Iris pigment epithelial cell (primary cell): ENCODE results near the gene ANO1.
"Not testable (repeated sequence)": the region's sequence is repeated elsewhere in the genome, so short reads cannot be mapped to it uniquely, and the experiment has no call there.

Experiments
- DNase-seq: peaks from one replicate; pipeline ENCODE4 v3.0.0-alpha.2; 2011; ENCODE audit warnings: low read depth

The ANO1 gene

DNA sequence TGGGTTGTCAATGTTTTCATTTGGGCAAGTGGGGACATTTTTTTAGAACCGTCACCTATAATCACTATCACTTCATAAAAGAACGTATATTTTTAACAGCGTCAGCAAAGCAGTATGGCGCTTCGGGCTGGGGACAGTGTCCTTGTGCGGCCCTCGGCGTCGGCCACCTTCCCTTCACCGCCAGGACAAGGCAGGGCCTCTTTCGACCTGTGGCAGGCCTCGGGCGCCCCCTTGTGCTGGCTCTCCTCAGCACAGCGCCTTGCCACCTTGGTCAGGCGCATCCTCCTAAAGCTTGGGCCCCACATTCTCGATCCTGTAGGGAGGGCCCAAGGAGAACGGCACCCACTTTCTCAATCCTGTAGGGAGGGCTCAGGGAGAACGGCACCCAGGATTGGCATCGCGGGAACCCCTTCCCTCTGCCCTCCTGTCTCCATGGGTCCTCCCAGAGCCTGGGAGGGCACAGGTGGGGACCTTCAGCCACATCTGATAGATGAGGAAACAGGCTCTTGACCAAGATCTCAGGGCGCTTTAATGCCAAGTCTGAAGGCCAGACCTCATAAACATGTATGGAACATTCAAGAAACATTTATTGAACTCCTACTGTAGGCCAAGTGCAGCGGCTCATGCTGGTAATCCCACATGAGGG lies 113.5 kb downstream of the ANO1 start:
- DNase-seq = peak; percentile 43

DNA sequence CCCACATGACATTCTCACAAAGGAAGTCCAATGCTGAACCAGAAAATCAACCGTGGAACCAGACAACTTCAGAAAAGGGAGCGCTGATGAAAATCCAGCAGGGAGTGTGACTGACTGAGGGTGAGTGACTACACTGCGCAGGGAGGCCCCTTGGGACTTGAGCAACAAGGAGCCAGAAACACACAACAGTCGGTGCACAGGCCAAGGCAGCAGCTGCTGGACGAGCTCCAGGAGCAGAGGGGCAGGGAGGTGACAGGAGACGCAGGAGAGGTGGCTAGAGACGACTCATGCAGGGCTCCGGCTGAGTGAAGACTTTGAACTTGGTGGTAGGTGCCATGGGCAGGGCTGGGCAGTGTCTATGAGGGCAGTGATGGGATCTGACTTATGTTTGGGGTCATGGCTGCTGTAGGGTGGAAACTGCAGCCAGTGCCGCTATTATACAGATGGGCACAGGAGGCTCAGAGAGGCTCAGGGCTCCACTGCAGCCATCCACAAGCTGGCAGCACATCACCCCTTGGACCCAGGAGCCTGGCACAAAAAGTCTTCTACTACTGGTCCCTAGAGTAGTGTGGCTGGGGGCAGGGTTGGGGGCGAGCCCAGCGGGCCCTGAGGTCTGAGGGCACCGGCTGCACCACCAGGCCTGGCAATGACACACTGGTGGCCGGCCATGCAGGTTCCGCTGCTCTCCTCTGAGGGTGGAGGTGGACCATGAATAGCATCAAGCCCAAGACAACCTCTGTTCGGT lies 114.7 kb downstream of the ANO1 start:
- DNase-seq = no peak

DNA sequence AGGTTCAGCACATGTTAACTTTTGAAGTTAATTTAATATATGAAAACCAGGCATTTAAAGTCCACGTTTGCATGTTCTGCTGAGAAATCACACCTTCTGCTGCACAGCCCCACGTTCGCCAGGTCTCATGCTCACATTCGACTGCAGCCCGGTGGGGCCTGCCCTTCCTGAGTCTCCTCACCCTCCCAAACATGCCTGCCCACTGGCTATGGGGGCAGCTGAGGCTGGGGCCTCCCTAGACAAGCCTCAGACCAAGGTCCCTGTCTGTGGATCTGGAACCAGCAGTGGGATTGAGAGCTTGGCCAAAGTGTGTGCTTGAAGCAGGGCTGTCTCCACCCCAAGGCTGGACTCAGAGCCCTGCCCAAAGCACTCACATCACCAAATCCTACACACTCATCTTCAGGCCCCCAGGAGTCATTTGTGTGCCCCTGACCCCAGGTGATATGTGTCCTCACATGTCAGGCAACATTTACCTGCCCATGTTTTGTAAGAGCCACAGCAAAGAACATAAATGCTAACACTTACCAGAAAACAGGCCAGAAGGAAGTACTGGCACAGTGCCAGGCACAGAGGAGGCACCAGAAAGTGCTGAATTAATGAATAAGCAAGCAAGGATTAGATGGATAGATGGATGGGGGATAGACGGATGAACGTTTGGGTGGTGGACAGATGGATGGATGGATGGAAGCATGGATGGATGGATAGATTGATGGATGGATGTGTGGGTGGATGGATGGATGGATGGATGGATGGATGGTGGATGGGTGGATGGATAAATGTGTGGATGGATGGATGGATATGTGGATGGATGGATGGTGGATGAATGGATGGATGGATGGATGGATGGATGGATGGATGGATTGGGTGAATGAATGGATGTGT lies 115.5 kb downstream of the ANO1 start:
- no peak for DNase-seq

DNA sequence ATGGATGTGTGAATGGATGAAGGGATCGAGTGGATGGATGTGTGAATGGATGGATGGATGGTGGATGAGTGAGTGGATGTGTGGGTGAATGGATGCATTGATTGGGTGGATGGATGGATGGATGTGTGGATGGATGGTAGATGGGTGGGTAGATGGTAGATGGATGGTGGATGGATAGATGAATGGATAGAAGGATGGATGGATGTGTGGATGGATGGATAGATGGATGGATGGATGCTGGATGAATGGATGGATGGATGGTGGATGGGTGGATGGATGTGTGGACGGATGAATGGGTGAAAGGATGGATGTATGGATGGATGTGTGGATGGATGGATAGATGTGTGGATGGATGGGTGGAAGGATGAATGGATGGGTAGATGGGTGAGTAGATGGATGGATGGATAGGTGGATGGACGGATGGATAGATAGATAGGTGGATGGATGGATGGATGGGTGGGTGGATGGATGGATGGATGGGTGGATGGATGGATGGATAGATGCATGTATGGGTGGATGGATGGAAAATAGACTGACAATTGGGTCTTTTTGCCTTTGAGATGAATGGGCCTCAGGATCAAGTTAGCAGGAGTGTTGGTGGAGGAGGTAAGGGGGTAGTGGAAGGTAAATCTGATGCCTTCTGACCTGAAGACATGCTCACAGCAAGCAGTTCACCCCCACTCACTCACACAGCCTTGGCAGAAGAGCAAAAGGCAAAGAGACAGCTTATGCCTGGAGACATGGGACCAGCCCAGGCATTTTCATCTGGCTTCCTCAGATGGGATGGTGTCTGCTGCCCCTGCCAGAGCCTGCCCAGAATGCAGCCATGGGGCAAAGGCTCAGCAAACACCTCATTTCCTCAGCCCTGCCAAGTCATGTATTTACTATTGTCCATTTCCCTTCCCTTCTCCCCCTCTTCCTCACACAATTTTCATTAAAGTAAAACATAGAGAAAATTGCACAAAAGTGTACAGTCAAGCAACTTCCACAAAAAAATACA lies 117.0 kb downstream of the ANO1 start:
- no peak for DNase-seq

DNA sequence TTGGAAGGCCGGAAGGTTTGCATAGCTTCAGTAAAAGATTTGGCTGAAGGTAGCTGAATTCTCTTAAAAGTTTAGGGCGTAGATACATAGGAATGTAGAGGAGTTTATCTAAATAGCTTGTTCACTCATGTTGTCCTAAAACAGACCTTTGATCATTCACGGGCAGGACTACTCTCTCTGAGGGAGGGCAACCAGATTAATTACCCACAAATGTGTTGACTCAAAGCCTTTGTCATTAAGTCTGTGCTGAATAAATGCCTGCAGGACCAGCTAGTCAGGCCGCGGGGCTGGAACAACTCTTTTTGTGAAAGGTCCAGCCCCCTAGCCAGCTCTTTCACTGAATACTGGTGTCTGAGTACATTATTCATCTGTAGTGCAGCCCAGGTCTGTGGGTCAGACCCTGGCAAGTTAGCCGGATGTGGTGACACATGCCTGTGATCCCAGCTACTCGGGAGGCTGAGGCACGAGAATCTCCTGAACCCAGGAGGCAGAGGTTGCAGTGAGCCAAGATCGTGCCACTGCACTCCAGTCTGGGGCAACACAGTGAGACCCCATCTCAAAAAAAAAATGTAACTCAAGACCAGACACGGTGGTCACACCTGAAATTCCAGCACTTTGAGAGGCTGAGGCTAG lies 122.2 kb downstream of the ANO1 start:
- no peak for DNase-seq

DNA sequence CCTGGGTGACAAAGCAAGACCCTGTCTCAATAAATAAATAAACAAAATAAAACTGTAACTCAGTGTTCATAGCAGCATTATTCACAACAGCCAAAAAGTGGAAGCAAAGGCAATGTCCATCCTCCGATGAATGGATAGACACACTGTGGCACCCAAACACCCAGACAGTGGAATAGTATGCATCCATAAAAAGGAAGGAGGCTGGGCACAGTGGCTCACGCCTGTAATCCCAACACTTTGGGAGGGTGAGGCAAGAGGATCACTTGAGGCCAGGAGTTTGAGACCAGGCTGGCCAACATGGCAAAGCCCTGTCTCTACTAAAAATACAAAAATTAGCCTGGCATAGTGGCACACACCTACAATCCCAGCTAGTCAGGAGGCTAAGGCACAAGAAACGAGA lies 122.9 kb downstream of the ANO1 start:
- not testable (repeated sequence) for DNase-seq

DNA sequence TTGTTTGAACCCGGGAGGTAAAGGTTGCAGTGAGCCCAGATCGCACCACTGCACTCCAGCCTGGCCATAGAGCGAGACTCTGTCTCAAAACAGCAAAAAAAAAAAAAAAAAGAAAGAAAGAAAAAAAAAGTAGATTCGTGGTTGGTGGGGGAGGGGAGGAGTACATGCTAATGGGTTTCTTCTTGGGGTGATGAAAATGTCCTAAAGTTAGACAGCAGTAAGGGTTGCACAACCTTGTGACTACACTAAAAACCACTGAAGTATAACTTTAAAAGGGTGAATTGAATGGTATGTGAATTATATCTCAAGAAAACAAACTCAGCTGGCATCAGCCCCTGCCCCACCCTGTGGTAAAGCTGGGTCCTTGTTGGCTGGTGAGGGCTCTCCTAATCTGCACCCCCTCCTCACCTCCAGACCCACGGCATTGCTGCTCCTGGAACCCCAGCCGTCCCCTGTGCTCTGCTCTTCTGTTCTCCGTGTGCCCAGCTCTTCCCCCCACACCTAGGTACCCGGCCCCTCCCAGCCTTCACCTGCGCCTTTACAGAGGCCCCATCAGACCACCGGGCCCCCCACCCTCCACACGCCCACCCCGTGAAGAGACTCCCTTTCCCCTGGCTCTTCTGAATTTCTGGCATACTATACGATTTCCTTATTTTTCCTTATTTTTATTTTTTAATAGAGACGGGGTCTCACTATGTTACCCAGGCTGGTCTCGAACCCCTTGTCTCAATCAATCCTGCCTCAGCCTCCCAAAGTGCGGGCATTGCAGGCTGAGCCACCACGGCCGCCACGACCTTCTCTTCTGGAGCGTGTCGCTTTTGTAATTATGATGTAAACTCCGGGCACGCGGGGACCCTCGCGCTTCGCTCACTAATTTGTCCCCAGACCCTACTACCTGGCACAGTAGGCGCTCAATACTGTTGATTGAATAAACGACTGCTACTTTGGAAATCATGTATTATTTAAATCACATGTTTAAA lies 124.1 kb downstream of the ANO1 start:
- DNase-seq = peak; percentile 50

DNA sequence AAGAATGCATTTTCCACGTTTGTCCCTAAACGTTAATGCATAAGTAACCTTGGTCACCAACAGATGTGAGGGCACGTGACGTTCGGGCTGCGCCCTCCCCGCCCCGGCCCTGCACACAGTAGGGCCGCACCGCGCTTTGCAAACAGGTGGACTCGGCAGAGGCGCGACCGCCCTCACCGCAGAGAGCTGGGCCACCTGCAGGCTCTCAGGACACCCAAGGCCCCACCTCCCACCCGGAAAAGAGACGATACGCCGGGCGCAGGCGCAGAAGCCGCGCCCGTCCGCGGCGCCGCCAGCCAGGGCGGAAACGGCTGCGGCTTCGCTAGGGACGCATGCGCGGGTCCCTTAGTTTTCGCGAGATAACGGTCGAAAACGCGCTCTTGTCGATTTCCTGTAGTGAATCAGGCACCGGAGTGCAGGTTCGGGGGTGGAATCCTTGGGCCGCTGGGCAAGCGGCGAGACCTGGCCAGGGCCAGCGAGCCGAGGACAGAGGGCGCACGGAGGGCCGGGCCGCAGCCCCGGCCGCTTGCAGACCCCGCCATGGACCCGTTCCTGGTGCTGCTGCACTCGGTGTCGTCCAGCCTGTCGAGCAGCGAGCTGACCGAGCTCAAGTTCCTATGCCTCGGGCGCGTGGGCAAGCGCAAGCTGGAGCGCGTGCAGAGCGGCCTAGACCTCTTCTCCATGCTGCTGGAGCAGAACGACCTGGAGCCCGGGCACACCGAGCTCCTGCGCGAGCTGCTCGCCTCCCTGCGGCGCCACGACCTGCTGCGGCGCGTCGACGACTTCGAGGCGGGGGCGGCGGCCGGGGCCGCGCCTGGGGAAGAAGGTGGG lies 125.0 kb downstream of the ANO1 start, which contains the start of gene FADD:
Gene FADD (plus strand): TSS at position 377 of the 831 bp plus-strand sequence. CDS start 164 bp downstream, at position 541.
- peak; percentile 91 for DNase-seq

DNA sequence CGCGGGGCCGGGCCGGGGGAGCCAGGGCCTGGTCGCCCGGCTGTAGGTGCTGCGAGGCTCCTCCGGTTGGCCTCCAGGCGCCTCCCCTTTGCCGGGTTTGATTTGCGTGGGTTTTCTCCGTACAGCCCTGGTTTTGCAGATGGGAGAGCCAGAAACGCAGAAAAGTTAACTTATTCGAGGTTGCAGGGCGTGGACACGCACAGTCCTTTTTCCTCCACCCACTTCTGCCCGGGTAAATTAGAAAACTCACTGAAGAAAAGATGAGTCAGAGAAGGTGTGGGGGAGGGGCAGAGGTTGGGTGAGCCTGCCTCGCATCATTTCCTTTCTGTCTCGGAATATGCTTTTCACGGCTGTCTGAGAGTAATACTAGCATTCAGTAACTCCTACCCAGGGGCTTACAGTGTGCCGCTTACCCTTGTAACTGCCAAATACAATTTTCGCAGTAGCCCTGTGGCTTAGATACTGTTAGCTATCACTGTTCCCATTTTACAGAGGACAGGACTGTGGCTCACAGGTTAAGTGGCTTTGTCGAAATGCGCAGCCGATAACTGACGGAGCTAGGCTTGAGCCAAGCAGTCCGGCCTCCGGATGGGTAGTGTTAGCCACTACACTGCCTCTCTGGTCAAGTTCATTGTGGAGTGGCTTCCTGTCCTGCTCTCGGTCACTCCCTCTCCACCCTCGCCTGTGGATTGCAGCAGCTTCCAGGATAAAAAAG lies 125.8 kb downstream of the ANO1 start:
- DNase-seq = peak; percentile 92

DNA sequence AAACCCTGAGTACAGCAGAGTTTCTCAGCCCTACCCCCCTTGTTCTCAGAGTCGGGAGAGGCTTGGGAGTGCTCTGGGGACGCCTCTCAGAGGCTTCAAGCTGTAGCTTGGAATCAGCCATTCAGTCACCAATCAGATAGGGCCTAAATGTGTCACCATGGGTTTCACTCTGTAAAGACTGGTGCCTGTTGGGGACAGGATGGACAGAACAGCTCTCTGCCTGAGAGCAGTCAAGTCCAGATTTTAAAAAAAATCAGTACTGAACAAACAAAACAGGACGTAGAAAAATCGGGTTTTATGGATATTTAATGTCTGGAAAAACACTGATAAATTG lies 126.3 kb downstream of the ANO1 start:
- no peak for DNase-seq

DNA sequence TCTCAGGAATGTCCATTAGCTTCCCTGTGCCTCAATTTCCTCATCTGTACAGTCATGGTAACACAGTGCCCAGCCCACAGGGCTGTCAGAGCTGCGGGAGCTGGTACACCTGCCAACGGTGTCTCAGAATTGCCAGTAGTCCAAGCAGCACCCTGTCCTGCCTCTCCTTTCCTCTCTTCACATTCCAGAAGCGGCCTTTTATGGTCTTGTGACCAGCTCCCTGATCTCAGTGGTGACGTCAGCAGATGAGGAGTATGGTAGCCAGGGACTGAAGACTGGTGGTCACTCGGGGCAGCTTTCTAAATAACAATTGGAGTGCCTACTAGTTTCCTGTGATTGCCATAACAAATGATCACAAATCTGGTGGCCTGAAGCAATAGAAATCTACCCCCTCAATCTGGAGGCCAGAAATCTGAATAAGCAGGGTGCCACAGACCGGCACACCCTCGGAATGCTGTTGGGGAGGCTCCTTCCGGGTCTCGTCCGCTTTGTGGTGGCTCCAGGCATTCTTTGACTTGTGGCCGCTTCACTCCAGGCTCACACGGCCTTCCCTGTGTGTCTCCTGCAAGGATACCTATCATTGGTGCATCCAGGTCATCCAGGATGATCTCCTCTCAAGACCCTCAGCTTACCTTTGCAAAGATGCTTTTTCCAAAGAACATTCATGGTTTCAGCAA lies 127.1 kb downstream of the ANO1 start:
- peak; percentile 46 for DNase-seq

DNA sequence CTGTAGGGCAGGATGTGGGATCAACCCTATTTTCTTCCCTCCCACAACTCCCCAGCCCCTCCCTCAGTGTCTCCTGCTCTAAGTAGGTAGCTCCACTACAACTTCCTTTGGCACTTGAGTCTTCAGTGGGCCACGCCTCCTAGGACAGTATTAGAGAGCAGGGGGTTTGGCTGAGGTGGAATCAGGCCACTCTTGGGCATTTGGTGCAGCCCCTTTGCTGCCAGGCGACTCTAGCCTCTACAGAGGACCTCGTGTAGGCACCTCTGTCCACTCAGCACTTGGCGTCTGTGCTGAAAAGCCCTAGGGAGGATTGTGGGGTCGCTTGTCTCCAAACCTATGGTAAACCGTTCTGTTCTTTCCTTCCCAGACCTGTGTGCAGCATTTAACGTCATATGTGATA lies 127.6 kb downstream of the ANO1 start:
- no peak for DNase-seq

DNA sequence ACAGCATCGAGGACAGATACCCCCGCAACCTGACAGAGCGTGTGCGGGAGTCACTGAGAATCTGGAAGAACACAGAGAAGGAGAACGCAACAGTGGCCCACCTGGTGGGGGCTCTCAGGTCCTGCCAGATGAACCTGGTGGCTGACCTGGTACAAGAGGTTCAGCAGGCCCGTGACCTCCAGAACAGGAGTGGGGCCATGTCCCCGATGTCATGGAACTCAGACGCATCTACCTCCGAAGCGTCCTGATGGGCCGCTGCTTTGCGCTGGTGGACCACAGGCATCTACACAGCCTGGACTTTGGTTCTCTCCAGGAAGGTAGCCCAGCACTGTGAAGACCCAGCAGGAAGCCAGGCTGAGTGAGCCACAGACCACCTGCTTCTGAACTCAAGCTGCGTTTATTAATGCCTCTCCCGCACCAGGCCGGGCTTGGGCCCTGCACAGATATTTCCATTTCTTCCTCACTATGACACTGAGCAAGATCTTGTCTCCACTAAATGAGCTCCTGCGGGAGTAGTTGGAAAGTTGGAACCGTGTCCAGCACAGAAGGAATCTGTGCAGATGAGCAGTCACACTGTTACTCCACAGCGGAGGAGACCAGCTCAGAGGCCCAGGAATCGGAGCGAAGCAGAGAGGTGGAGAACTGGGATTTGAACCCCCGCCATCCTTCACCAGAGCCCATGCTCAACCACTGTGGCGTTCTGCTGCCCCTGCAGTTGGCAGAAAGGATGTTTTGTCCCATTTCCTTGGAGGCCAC lies 128.3 kb downstream of the ANO1 start:
- no peak for DNase-seq

DNA sequence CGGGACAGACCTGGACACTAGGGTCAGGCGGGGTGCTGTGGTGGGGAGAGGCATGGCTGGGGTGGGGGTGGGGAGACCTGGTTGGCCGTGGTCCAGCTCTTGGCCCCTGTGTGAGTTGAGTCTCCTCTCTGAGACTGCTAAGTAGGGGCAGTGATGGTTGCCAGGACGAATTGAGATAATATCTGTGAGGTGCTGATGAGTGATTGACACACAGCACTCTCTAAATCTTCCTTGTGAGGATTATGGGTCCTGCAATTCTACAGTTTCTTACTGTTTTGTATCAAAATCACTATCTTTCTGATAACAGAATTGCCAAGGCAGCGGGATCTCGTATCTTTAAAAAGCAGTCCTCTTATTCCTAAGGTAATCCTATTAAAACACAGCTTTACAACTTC lies 128.9 kb downstream of the ANO1 start:
- no peak for DNase-seq

DNA sequence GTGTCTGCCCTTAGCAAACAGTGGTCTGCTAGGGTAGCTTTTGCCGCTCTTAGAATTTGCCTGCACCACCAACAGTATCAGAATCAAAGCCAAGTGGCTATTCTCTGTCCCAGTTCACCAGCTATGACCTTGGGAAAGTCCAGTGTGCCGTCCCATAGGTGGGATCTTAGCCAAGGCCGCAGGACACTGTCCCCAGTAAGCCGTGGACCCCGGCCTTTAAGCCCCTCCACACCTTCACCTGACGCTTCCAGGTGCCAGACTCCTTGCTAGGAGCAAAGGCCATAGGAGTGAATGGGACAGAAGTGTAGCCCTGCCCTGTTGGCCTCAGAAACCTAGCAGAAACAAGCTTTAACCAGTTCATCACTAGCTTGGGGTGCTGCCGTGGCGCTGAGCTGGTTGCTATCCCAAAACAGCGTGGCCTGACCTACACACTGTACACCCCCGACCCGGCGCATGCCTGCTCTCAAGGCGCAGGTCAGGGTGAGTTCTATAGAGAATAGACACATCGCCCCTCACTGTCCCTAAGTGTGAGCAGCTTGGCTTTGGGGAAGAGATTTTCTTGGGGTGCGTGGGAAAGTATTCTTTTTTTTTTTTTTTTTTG lies 129.5 kb downstream of the ANO1 start:
- DNase-seq = no peak

DNA sequence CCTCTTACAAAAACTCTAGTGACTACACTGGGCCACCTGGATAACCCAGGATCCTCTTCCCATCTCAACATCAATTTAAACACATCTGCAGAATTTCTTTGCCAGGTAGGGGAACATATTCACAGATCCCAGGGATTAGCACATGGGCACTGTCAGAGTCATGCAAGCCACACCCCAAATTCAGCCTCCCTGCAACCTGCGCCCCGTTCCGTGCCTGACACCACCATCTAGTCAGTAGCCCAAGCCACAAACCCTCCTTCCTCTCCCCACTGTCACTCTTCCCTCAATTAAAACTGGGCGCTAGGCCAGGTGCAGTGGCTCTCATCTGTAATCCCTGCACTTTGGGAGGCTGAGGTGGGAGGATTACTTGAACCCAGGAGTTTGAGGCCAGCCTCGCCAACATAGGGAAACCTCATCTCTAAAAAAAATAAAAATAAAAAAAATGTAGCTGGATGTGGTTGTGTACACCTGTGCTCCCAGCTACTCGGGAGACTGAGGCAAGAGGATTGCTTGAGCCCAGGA lies 131.3 kb downstream of the ANO1 start:
- DNase-seq = no peak
